Muscle of back (tissue), 11 donors: Measurements from ENCODE around the gene IBA57. TPM values are rescaled to one million over a fixed set of nuclear protein-coding genes. Genes with fewer than 3 reads are reported as not detected.
A peak's percentile ranks its signal among the peaks of the same experiment; 100 is the strongest.
"Not testable (repeated sequence)": the region's sequence is repeated elsewhere in the genome, so short reads cannot be mapped to it uniquely, and the experiment has no call there.

Source experiments
- DNase-seq, 3 donors: peaks; one replicate each; pipeline versions ENCODE4 v3.0.0 to v3.0.0-alpha.2; 2013
- polyA plus RNA-seq, 10 donors: library from polyadenylated mRNA; unstranded; fragments of 120-200 nt; gene quantifications; one replicate each; pipeline ENCODE4 v1.2.1, GENCODE V29; 2013; ENCODE audit not compliant: insufficient read length in 10 of 10

IBA57 gene
- polyA plus RNA-seq, 10 donors, result 3.6 to 5.7 (median 4.3) TPM

GRCh38 chr1:228225740-228226139 is 60.1 kb downstream of the IBA57 start:
- no peak for DNase-seq

- no peak for DNase-seq
Observed at GRCh38 chr1:228226141-228226874, 60.7 kb downstream of the IBA57 start.

- DNase-seq, result no peak
Observed at GRCh38 chr1:228226956-228227791, 61.6 kb downstream of the IBA57 start.

GRCh38 chr1:228228147-228228546 is 62.5 kb downstream of the IBA57 start:
- not testable (repeated sequence) for DNase-seq

GRCh38 chr1:228228601-228229074 is 63.0 kb downstream of the IBA57 start:
- peak in 1 of 3 donors; percentile 64 for DNase-seq

- no peak for DNase-seq
Observed at GRCh38 chr1:228231189-228231588, 65.6 kb downstream of the IBA57 start.

Other genes with a start within 250 kb of the IBA57 start
- gene WNT9A, start 217.9 kb upstream of the IBA57 start, polyA plus RNA-seq, result 1 to 10 TPM; 4.1 to 9.4 (median 7.2) TPM
- under 1 TPM in 2 of 10 donors, not detected in 8; 0.55 to 0.95 TPM for gene WNT3A, start 158.8 kb upstream of the IBA57 start, polyA plus RNA-seq
- 100 to 1,000 TPM; 217 to 314 (median 245) TPM for gene ARF1, start 83.1 kb upstream of the IBA57 start, polyA plus RNA-seq
- gene C1orf35, start 62.5 kb upstream of the IBA57 start, polyA plus RNA-seq, result 10 to 100 TPM in 5 of 10 donors, 1 to 10 TPM in 5; 8.0 to 12.1 (median 10.2) TPM
- gene MRPL55, start 56.5 kb upstream of the IBA57 start, polyA plus RNA-seq, result 10 to 100 TPM; 21.6 to 34.4 (median 27.2) TPM
- gene GUK1, start 25.5 kb upstream of the IBA57 start, polyA plus RNA-seq, result 100 to 1,000 TPM in 7 of 10 donors, 10 to 100 TPM in 3; 96.6 to 185 (median 139) TPM
- gene GJC2, start 15.9 kb upstream of the IBA57 start, polyA plus RNA-seq, result 1 to 10 TPM in 3 of 10 donors, under 1 TPM in 7; 0.62 to 1.5 (median 0.83) TPM
- 100 to 1,000 TPM; 179 to 336 (median 279) TPM for gene OBSCN, start 42.2 kb downstream of the IBA57 start, polyA plus RNA-seq
- gene TRIM11, start 241.0 kb downstream of the IBA57 start, polyA plus RNA-seq, result 1 to 10 TPM; 4.3 to 9.2 (median 6.2) TPM